NCI-H187 treated with DMSO at 0.1 percent for 48 hours (cell line): ENCODE results near the gene PDK3.

Experiments used
- DNase-seq: peaks from one replicate; lab custom pipeline; 2025; lab: John Stamatoyannopoulos, UW

The PDK3 gene

DNA sequence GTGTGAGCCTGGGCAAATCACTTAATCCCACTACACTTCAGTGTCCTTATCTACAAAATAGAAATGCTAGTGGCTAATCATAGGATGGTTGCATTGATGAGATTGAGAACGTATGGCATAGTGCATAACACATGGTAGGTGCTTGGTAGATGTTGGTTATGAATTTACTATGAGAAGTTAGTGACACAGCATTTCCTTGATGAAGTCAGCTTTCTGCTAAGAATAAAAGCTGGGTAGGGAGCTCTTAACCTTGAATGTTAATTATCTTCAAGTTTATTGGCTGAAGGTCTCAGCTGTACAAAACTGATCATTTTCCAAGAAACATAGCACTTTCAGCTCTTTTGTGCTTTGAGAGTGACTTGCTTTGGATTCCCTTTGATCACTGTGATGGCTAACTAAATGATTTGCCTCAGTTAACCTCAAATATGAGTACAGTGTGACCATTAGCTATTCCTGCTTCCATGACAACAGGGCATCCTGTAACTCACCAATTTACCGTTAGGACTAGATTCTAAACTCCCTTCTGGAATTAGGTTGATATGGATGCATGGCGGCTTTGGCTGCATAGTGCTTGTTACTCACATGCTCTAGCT lies 17.8 kb downstream of the PDK3 start:
- no peak for DNase-seq

DNA sequence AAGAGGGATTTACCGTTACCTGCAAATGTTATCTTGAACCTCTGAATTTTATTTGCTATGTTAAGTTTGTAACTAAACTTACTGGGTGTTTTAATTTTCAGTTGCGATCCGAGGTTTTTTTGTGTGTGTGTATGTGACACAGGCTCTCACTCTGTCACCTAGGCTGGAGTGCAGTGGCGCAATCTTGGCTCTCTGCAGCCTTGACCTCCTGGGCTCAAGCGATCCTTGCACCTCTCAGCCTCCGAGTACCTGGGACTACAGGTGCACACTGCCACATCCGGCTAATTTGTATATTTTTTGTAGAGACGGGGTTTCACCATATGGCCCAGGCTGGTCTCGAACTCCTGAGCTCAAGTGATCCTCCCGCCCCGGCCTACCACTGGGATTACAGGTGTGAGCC lies 18.5 kb downstream of the PDK3 start:
- DNase-seq = no peak

DNA sequence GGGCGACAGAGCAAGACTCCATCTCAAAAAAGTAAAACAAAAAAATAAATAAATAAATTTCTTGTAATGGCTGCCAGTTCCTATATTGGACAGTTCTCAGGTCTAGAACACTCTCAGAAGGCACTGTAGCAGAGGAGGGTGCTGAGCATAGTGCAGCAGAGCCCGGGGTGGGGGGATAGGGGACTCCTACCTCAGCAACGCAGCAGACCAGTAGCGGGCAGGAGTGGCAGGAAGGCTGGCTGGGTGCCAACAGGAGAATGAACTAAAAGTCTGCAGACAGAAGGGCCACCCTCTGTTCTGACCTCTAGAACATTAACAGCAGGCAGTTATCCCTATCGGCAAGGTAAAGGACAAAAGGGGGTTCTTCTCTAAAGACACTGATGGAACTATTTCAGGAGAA lies 20.2 kb downstream of the PDK3 start:
- DNase-seq = no peak

DNA sequence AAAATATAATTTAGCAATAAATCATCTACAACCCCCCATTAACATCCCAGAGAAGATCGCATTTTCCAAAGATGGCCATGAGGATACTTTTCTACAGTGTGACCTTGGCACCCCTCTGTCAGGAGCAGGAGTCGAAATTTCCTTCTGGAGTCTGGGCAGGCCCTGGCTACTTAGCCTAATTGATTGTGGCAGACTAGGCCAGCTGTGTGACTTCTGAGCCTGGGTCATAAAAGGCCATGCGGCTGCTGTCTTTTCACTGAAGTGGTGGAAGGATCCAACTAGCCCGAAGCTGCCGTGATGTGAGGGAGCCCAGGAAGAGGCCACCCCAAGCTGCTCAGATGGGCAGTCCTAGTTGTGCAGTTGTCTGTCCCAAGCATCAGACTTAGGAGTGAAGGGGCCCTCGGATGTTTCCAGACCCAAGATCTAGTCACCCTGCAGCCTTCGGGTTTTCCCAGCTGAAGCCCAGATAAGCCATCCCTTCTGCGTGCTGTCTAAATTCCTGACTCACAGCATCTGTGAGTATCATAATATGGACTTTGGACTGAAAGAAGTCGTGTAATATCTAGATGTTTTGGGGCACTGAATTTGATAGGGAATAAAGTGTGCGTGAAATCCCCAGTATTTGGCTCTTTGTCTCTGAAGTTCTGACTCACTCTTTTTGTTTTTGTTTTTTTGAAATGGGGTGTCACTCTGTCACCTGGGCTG lies 21.0 kb downstream of the PDK3 start:
- DNase-seq = no peak

DNA sequence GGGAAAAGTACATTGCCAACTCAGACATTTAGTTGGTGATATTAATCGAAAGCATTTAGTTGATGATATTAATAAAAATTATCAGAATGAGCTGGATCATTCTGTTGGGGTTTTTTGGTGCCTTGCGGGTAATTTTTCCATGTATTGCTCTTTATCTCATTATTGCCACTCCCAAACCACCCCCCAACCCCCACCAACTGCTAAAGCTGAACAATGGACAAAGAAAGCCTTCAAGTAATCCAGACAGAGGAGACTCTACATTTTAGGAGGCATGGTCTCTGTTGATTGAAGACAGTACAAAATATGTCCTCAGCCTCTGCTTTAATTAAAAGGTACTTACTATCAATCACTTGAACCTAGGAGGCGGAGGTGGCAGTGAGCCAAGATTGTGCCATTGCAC lies 22.5 kb downstream of the PDK3 start:
- no peak for DNase-seq

DNA sequence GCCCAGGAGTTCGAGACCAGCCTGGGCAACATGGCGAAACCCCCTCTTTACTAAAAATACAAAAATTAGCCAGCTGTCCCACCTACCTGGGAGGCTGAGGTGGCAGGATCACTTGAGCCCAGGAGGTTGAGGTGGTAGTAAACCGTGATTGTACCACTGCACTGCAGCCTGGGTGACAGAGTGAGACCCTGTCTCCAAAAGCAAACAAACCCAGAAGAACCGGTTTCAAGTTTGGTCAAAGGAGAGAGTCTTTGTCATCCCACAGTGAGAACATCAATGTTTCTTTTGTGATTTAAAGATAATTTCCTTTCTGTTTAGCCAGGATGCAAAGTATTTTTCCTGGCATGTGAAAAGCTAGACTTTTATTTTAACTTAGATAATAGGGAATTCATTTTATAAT lies 26.7 kb downstream of the PDK3 start:
- no peak for DNase-seq

DNA sequence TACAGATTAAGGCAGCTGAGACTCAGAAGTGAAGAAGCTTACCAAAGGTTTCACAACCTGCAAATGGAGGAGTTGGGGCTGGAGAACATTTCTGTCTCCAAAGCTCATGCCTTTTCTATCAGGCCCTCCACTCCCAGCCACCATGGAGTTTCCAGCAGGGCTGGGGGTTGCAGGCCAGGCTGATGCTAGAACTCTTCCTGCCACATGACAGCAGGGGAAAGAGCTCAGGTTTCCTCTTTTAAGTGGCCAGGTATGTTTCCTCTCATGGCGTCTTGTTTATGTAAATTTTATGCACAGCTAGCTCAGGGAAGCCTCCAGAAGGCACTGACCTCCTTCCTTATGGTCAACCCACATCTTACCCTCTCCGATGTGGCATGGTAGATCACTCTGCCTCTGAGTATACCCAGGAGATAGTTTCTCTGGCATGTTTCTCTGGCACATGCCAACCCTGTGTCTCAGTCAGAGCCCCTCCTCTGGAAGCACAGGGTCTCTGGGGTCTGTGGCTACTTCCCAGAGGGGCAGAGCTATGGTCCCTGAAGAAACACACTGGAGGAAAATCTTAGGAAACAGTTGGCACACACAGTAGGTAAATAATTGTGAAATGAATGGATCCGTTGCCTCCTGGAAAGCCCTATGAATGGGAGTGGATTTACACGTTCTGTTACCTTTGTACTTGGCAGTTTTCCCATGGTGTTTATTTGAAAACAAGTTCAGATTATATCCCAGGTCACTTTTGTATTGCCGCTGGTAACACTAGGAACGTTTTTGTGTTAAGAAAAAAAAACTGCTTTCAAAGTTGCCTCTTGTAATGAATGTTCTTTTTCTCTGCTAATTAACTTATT lies 28.9 kb downstream of the PDK3 start:
- DNase-seq = no peak

DNA sequence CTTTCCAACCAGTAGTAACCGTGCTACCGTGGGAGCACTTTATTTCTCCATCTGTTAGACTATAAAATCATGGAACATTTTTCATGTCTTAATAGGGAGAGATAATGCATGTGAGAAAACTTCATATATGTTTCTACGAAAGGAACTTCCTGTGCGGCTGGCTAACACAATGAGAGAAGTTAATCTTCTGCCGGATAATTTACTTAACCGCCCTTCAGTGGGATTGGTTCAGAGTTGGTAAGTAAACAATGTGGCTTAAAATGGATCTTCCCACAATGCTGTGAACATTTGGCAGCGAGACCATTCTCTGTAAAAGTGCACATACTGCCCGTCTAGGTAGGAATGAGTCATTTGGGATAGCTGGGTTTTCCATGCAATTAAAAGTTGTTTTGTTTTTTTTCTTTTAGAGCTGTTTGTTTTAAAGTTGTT lies 29.6 kb downstream of the PDK3 start:
- DNase-seq = no peak

DNA sequence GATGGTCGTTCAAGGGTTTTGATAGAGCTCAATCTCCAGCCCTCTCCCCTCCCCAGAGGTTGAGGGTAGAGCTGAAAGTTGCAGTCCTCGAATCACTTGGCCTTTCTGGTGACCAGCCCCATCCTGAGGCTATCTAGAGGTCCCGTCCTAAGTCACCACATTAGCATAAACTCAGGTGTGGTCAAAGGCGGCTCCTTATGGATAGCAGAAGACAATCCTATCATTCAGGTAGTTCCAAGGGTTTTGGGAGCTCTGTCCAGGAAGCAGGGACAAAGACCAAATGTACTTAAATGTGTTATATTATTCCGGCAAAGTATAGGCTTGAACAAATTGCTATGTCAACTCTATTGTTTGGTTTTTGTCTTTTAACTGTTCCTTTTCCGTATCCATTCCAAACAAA lies 30.6 kb downstream of the PDK3 start:
- no peak for DNase-seq

DNA sequence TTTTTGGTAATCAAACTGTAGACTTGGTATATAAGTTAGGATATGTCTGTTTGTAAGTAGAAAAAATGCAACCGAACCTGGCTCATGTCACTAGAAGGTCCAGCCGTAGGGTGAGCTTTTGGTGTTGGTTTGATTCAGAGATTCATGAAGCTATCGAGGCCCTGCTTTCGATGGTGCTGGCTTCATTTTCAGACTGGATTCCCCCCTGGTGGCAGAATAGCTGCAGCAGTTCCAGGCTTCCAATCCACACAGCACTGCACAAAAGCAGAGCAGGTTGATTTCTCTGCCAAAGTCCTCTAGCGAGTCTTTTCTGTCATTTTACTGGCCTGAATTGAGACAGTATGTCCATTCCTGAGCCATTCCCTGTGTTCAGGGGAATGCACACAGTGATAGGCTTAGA lies 33.1 kb downstream of the PDK3 start:
- no peak for DNase-seq

DNA sequence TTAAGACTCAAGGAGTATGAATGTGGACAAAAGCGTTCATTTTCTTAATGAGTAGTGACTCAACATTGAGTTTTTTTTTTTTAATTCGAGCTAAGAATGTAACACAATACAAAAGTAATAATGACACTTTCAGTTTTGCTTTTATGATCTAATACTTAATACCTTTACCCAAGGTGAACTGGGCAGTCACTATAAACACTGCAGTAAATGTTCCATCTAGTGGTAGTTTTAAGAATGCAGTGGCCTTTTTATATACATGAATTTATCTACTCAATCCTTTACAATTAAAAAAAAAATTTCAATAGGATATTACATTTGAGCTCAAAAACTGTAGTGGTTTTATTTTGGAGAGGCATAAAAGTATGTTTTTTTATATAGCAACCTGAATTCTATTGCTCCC lies 33.9 kb downstream of the PDK3 start:
- DNase-seq = no peak

DNA sequence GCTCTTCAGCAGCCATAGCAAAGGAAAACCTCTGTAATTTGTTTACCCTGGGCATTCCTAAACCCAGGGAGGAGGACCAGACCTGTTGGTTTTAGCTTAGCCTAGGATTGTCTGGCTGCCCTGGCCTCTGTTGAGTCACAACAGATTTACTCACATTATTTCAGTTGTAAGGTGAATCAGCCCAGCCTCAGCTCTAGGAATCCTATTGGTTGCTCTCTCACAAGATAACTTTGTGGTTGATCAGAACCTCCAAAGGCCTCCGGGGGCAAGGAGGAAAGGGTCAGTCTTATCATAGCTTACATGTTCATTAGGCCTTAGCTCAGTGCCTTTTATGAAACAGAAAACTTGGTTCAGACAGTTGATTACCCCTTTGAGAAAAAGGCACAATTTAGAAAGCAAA lies 41.0 kb downstream of the PDK3 start:
- no peak for DNase-seq

DNA sequence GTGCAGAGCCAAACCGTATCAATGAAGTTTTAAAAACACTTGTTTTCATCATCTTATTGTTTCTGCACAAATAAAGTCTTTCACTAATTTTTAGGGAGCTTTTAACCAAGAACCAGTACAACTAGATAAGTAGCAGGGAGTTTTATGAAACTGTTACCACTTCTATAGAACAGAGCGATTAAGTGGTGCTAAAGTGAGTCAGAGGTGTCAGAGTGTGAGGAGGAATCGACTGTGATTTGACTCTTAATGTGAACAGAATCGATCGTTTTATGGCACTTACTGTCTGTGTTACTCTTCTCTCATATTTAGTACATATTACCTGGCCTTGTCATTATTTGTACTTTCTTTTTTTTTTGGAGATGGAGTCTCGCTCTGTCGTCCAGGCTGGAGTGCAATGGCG lies 43.3 kb downstream of the PDK3 start:
- DNase-seq = no peak

DNA sequence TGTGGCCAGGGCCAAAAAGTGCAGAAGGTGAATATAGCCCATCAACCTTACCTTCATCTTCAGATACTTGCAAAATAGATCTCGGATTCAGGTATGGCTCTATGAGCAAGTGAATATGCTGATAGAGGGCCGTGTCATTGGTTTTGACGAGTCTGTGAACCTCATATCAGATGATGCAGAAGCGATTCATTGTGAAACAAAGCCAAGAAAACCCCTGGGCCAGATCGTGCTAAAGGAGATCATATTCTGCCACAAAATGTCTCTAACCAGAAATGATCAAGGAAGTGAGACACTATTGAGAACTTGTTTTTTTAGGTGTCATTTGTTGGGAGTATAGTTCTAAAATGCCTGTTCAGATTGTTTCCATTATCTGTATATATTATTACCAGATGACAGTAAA lies 48.3 kb downstream of the PDK3 start:
- DNase-seq = no peak

DNA sequence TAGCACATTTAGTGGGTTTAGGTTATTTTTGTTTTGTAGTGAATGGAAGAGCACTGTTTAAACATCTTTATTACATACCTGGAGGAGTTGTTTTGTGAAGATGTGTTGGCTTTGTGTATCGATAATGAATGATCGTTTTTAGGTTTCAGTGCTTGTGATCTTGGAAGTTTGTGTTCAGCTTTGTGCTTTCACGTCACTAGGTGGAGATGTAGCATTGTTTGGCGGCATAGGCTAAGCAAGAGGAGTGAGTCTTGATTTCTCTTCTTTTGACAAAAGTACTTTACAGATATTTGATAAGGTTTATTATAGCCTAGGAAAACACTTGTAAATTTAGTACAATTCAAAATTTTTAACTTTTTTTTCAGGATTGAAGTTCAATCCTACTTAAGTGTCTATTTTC lies 50.4 kb downstream of the PDK3 start:
- DNase-seq = no peak

DNA sequence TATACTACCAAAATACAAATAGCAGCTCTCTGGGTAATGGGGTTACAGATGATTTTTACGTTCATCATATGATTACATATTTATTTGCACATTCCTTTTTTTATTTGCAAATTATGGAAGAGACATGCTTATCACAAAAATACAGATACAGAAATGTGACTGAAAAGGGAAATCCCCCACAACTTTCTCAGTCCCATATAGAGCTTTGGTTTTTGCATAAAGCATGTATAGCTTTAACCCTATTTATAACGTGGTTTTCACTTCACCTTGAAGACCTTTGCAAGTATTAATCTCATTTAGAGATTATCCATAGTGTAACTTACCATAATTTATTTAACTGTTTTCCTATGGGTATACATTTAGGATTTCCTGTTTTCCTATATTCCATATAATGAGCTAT lies 55.4 kb downstream of the PDK3 start:
- DNase-seq = no peak

DNA sequence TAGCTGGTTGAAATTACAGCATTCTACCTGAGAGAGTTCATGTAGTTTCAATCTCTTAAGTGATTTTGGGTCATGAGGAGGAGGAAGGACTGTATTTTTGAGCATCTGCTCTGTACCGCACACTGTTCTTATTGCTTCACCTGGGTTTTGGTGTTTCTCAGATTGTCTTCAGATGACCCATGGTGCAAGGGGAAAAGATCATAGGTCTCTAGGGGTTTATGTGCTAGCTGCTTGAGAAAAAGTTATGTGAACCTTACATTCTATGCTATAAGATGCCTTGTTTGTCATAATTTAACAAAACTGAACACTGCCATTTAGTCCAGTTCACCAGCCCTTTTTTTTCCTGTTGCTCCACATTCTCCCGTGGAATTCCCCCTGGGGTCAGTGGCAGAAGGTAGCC lies 60.4 kb downstream of the PDK3 start:
- DNase-seq = no peak

DNA sequence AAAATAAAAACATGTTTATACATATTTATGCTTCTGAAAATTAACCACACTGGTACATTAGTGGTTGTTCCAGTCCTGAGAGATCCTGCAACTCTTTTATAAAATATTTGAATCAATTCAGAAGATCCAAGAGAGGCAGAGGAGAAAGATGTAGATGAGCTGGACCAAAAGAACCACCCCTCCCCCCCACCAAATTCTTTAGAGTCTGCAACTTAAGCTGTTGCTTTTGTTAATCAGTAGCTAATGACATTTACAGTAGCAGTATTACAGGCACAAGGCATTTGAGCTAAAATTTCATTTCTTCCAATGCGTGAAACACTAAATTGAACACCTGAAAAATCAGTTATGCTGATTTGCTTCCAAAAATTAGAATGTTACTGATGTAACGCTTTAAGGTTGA lies 61.5 kb downstream of the PDK3 start:
- DNase-seq = no peak

DNA sequence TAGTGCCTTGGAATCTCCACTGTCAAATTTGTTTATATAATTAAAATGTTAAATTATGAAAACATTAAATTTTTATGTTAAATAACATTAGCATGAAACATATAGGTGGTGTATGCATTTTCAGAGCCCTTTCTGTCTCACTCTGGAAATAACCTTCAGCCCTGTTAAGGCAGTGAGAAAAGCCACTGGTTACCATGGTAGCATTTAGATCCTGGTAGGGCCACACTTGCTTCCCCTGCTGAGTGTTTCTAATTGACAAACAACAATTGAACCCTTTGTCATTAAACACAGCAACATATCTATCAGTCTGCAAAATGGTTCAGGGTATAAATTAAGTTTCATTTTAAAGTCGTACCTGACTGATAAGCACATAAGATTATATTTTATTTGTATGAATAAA lies 63.5 kb downstream of the PDK3 start:
- no peak for DNase-seq

DNA sequence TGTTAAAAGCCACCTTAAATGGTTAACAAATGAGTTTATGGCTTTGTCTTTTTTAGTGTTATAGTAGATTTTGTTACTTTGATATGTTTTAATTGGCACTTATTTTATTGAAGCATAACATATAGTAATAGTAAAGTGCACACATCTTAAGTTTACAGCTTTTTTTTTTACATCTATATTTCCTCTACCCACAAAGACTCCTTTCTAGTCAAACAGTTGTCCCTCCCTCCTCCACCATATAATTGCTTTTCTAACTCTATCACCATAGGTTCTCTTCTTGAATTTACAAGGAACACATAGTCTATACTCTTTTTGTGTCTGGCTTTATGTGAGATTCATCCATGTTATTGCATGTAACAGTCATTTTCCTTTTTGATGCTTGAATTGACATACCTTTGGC lies 71.5 kb downstream of the PDK3 start:
- DNase-seq = no peak

DNA sequence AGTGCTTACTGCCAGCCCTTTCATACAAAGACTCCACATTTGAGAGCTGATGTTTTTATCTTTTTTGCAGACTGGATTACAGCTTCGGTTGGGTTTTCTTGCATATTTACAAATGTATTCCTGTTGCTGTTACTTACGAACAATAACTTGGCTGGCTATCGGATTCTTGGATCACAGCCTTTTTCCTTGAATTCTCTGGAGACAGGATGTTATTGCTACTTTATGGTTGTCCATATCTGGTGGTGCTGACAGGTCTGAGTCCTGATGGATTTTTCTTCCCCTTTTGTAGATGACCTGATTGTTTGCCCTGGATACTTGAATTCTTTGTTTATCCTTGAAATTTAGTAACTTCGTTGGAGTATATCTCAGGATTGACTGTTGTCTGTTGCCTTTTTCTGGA lies 77.7 kb downstream of the PDK3 start:
- DNase-seq = no peak

DNA sequence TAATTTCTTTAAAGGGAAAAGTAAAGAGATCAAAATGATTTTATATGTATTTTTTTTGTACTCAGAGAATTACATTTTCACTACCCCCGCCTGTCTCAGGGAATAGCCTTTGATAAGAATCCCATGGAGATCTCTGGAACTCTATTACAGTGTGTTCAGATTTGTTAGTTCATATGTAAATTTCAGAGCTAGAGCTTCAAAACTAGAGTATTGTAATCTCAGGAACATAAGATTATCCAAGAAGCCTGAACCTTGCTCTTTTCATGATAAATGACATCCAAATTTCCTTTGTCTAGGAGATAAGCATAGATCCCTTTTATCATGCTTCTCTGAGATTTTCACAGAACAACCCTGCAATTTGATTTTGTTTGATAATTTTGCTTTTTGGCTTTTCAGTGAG lies 82.9 kb downstream of the PDK3 start:
- no peak for DNase-seq

DNA sequence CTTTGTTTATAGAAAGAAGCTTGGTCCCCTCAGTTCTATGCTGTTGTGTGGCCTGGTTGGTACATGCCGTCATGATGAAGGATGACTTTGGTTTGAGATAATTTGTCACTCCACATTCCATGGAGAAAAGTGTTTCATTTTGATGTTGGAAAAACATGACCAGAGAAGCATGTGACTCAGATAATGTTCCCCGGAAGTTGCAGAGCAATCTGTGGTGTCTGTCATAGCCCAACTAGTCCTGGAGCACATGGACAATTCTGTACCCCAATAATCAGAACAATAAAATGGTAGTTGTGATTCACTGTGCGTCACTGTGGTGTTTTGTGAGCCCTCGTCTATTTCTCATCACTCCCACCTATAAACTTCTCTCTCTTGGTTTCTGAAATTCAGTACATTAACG lies 85.1 kb downstream of the PDK3 start:
- no peak for DNase-seq
